SK-N-SH (cell line): ENCODE data around the gene LRP11. TPM values are rescaled to one million over a fixed set of nuclear protein-coding genes. Genes with fewer than 3 reads are reported as not detected.

Experiments used
- CTCF ChIA-PET: fragments of 300-600, 350-600 bp; formaldehyde crosslinking; extraction: SDS; loops from one replicate; lab custom pipeline; 2021; lab: Yijun Ruan, JAX
- POLR2A ChIA-PET: fragments of 350-600 bp; sonication (Branson Sonifier 250); formaldehyde crosslinking; extraction: SDS; loops from one replicate; lab custom pipeline; 2020; ENCODE audit warnings: antibody characterized with exemption, inconsistent platforms; lab: Yijun Ruan, JAX
- DNase-seq: peaks from one replicate; pipeline ENCODE4 v3.0.0; 2012
- H2AFZ ChIP-seq: fragments of 200-600 bp; sonication (generic); 2 replicates; pipeline ENCODE4 v1.8.1; 2016; ENCODE audit warnings: antibody characterized with exemption, mild to moderate bottlenecking, low read depth
- H3F3A ChIP-seq: fragments of 200-600 bp; sonication (generic); replicated peaks from 2 replicates; pipeline ENCODE3; 2016; ENCODE audit warnings: antibody characterized with exemption, mild to moderate bottlenecking; ENCODE audit not compliant: insufficient read depth
- H3K27ac ChIP-seq, 2 experiments: fragments of 200-500 bp in 1 of 2; fragments of 200-600 bp in 1 of 2; sonication (Bioruptor generic) in 1 of 2; sonication (generic), shearing (Covaris generic) in 1 of 2; 2 replicates each; pipeline versions ENCODE4 v1.5.1 to v1.6.1; 2014 to 2016; ENCODE audit warnings: low read depth in 2 of 2, inconsistent platforms in 1 of 2, low read length in 1 of 2, mild to moderate bottlenecking in 1 of 2, mixed read lengths in 1 of 2
- H3K27me3 ChIP-seq: fragments of 200-600 bp; sonication (generic), shearing (Covaris generic); 2 replicates; pipeline ENCODE4 v1.6.1; 2016; ENCODE audit warnings: mixed run types; ENCODE audit not compliant: insufficient read depth
- H3K36me3 ChIP-seq, 2 experiments: fragments of 200-500 bp in 1 of 2; fragments of 200-600 bp in 1 of 2; sonication (Bioruptor generic) in 1 of 2; sonication (generic) in 1 of 2; replicated peaks in 1 of 2; 2 replicates each; pipeline versions ENCODE3 to v1.5.1; 2014 to 2016; ENCODE audit warnings: low read length in 1 of 2, mild to moderate bottlenecking in 1 of 2; ENCODE audit not compliant: insufficient read depth in 2 of 2, control insufficient read depth in 1 of 2
- H3K4me1 ChIP-seq, 2 experiments: fragments of 200-500 bp in 1 of 2; fragments of 200-600 bp in 1 of 2; sonication (Bioruptor generic) in 1 of 2; sonication (generic), shearing (Covaris generic) in 1 of 2; 2 replicates each; pipeline versions ENCODE4 v1.5.1 to v1.6.1; 2014 to 2016; ENCODE audit warnings: low read depth in 1 of 2, low read length in 1 of 2, mixed run types in 1 of 2; ENCODE audit not compliant: insufficient read depth in 2 of 2, control insufficient read depth in 1 of 2
- H3K4me2 ChIP-seq: fragments of 200-600 bp; sonication (generic), shearing (Covaris generic); 2 replicates; pipeline ENCODE4 v1.6.1; 2017; ENCODE audit warnings: mixed run types
- H3K4me3 ChIP-seq, 2 experiments: fragments of 200-500 bp in 1 of 2; fragments of 200-600 bp in 1 of 2; sonication (Bioruptor generic) in 1 of 2; sonication (generic), shearing (Covaris generic) in 1 of 2; 2 replicates each; pipeline versions ENCODE4 v1.5.1 to v1.8.1; 2014 to 2016; ENCODE audit warnings: low read depth in 2 of 2, inconsistent platforms in 1 of 2, low read length in 1 of 2, mild to moderate bottlenecking in 1 of 2, mixed read lengths in 1 of 2, moderate library complexity in 1 of 2
- H3K79me2 ChIP-seq: fragments of 200-600 bp; sonication (generic); 2 replicates; pipeline ENCODE4 v1.8.1; 2017; ENCODE audit warnings: mild to moderate bottlenecking; ENCODE audit not compliant: insufficient read depth
- H3K9ac ChIP-seq: fragments of 200-600 bp; sonication (generic); 2 replicates; pipeline ENCODE4 v1.6.1; 2017; ENCODE audit warnings: mixed run types
- H3K9me2 ChIP-seq: fragments of 200-600 bp; sonication (generic); 2 replicates; pipeline ENCODE4 v1.6.1; 2017; ENCODE audit warnings: mixed run types
- H3K9me3 ChIP-seq: fragments of 200-600 bp; sonication (generic); 2 replicates; pipeline ENCODE4 v1.6.1; 2017; ENCODE audit warnings: mixed run types, mild to moderate bottlenecking, moderate library complexity
- H4K20me1 ChIP-seq: fragments of 200-600 bp; sonication (generic); 2 replicates; pipeline ENCODE4 v1.6.1; 2017; ENCODE audit warnings: mild to moderate bottlenecking, mixed run types; ENCODE audit not compliant: insufficient read depth
- CHD2 ChIP-seq: fragments of 150-350 bp; IDR thresholded peaks from 2 replicates; pipeline ENCODE4 v1.6.1; 2018; ENCODE audit warnings: low read length; ENCODE audit not compliant: partially characterized antibody
- ELF1 ChIP-seq: IDR thresholded peaks from 2 replicates; pipeline ENCODE4 v1.4.0; 2012
- EP300 ChIP-seq, 2 experiments: IDR thresholded peaks; 2 replicates each; pipeline versions ENCODE4 v1.4.0 to v1.6.1; 2012; ENCODE audit warnings: borderline replicate concordance in 1 of 2, low read depth in 1 of 2, low read length in 1 of 2
- FOSL2 ChIP-seq: IDR thresholded peaks from 2 replicates; pipeline ENCODE4 v1.4.0; 2012; ENCODE audit warnings: low read depth, mild to moderate bottlenecking, moderate library complexity, borderline replicate concordance
- GABPA ChIP-seq: IDR thresholded peaks from 2 replicates; pipeline ENCODE4 v1.4.0; 2012; ENCODE audit warnings: low read depth, mild to moderate bottlenecking
- GATA2 ChIP-seq: sonication (generic); formaldehyde crosslinking; IDR thresholded peaks from 2 replicates; pipeline ENCODE4 v1.5.0; 2020; ENCODE audit warnings: mild to moderate bottlenecking, missing genetic modification reagents
- IRF3 ChIP-seq: fragments of 150-350 bp; IDR thresholded peaks from 2 replicates; pipeline ENCODE4 v1.6.1; 2016; ENCODE audit warnings: mild to moderate bottlenecking, low read depth, low read length
- JUND ChIP-seq: IDR thresholded peaks from 2 replicates; pipeline ENCODE4 v1.4.0; 2012
- POLR2AphosphoS5 ChIP-seq: IDR thresholded peaks from 2 replicates; pipeline ENCODE4 v1.6.1; 2012; ENCODE audit warnings: low read depth, low read length
- RAD21 ChIP-seq: IDR thresholded peaks from 2 replicates; pipeline ENCODE4 v1.6.1; 2012; ENCODE audit warnings: mild to moderate bottlenecking, low read length
- RXRA ChIP-seq: IDR thresholded peaks from 2 replicates; pipeline ENCODE4 v1.4.0; 2012; ENCODE audit warnings: low read depth, mild to moderate bottlenecking, borderline replicate concordance
- SIN3A ChIP-seq: IDR thresholded peaks from 2 replicates; pipeline ENCODE4 v1.6.1; 2012; ENCODE audit warnings: low read depth, mild to moderate bottlenecking, low read length, moderate library complexity, borderline replicate concordance
- TCF12 ChIP-seq: IDR thresholded peaks from 2 replicates; pipeline ENCODE4 v1.4.0; 2012
- USF2 ChIP-seq: fragments of 150-350 bp; IDR thresholded peaks from 2 replicates; pipeline ENCODE4 v1.6.1; 2017; ENCODE audit warnings: antibody characterized with exemption, low read length, low read depth, borderline replicate concordance
- YY1 ChIP-seq: IDR thresholded peaks from 2 replicates; pipeline ENCODE4 v1.4.0; 2012; ENCODE audit warnings: low read depth, mild to moderate bottlenecking
- WGBS: methylation state at CpG from one replicate; pipeline ENCODE4 v1.1.6; 2017; ENCODE audit warnings: low lambda C conversion rate; 5-methylcytosine and 5-hydroxymethylcytosine counted together
- polyA plus RNA-seq, 3 experiments: library from polyadenylated mRNA; depleted of rRNA; stranded (reverse); fragments of >200 nt; gene quantifications; 2 replicates each; pipeline ENCODE4 v1.2.3, GENCODE V29; 2012
- TF ChIP-seq, protein P1 (sequence below): IDR thresholded peaks from 2 replicates; pipeline ENCODE4 v1.4.0; 2012; ENCODE audit warnings: low read depth
- TF ChIP-seq, protein P2 (sequence below): fragments of 200-600 bp; sonication (generic); IDR thresholded peaks from 2 replicates; pipeline ENCODE4 v1.6.1; 2017; ENCODE audit warnings: antibody characterized with exemption, mild to moderate bottlenecking, moderate library complexity
- TF ChIP-seq, protein P3 (sequence below): IDR thresholded peaks from 2 replicates; pipeline ENCODE4 v1.4.0; 2012; ENCODE audit warnings: low read depth, borderline replicate concordance

The LRP11 gene
- polyA plus RNA-seq, 1 of the 3 experiments (the other 2 are of a cell fraction) = 25.0 TPM

GRCh38 chr6:149888093-149888492 lies 23.9 kb upstream of the LRP11 start:
- TF ChIP-seq RAD21 (no peak), TCF12 (no peak), GATA2 (no peak)
- Histone ChIP-seq H3K36me3 (no peaks in the 10 kb centered on the region), H3K4me1 (no peaks in the 10 kb centered on the region), H3F3A (no peaks in the 10 kb centered on the region), H3K9me3 (no peaks in the 10 kb centered on the region), H3K79me2 (no peaks in the 10 kb centered on the region), H3K9ac (no peak overlapping the region), H3K27ac (no peak overlapping the region), H4K20me1 (no peaks in the 10 kb centered on the region), H3K4me2 (no peak overlapping the region), H2AFZ (no peak overlapping the region), H3K9me2 (no peaks in the 10 kb centered on the region), H3K4me3 (no peak overlapping the region), H3K27me3 (no peaks in the 10 kb centered on the region)
- POLR2A ChIA-PET = no interaction called here
- 52% methylated on average over 5 of the region's 9 CpGs for WGBS
- CTCF ChIA-PET = no interaction called here
- no peak for DNase-seq

DNA sequence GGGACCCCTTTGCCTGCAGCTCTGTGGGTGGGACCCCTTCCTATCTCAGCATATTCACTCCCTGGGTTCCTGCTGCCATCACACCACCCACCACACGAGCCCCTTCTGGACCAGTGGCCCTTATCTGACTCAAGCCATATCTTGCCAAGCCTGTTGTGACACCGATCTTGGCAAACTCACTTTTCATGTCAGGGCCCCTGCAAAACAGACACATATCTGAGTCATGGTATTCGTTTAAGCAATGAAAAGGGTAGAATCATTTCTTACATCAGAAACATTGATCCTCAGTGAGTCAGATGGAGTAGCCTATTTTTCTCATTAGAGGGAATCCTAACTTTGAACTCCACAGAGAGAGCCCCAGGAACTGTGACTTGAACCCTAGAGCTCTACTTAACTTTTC lies 23.2 kb upstream of the LRP11 start:
- Histone ChIP-seq H3K4me2 (no peak overlapping the region), H3K27me3 (no peaks in the 10 kb centered on the region), H4K20me1 (no peaks in the 10 kb centered on the region), H3K36me3 (no peaks in the 10 kb centered on the region), H3K79me2 (no peaks in the 10 kb centered on the region), H3K4me1 (no peaks in the 10 kb centered on the region), H3K9ac (no peak overlapping the region), H2AFZ (no peak overlapping the region), H3K4me3 (no peak overlapping the region), H3K9me2 (no peaks in the 10 kb centered on the region), H3K9me3 (no peaks in the 10 kb centered on the region), H3F3A (no peaks in the 10 kb centered on the region), H3K27ac (no peak overlapping the region)
- ChIA-PET POLR2A (no interaction called here), CTCF (interaction anchor here (0.6 to 0.7 kb wide), 2 partner anchors 66 to 120 kb away, joined by 3 read pairs; no protein-coding TSS in a partner anchor)
- TF ChIP-seq JUND (no peak), FOSL2 (peak; percentile 3; the same call in 1 of the 2 replicates)
- 43% methylated on average over 3 of the region's 3 CpGs for WGBS
- no peak for DNase-seq

DNA sequence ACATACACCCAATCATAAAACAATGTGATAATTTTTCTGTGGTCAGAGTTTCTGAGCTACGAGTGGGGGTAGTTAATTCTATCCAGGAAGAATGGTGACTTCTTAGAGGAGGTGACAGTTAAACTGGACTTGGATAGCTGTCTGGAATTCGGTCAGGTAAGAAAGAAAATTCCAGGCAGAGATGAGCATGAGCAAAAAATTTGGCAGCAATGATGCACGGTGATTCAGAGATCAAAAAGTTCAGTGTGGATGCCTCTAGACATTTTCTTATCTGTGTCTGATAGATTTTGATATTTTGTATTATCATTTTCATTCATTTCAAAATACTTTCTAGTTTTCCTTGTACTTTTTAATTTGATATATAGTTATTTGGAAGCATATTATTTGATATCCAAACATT lies 21.7 kb upstream of the LRP11 start:
- H3K4me1 ChIP-seq = no peaks in the 10 kb centered on the region
- no peak for DNase-seq
- no peak overlapping the region for H3K9ac ChIP-seq
- no peaks in the 10 kb centered on the region for H3K36me3 ChIP-seq
- H2AFZ ChIP-seq = no peak overlapping the region
- no peak overlapping the region for H3K4me3 ChIP-seq
- CTCF ChIA-PET = interaction anchor here (0.9 kb wide), 2 partner anchors 14 to 162 kb away, joined by 3 read pairs; no protein-coding TSS in a partner anchor
- no peaks in the 10 kb centered on the region for H3K9me3 ChIP-seq
- no peaks in the 10 kb centered on the region for H4K20me1 ChIP-seq
- H3K4me2 ChIP-seq = no peak overlapping the region
- no peaks in the 10 kb centered on the region for H3K9me2 ChIP-seq
- no peaks in the 10 kb centered on the region for H3F3A ChIP-seq
- whole genome bisulfite sequencing = 69% methylated on average over 3 of the region's 3 CpGs
- no peaks in the 10 kb centered on the region for H3K79me2 ChIP-seq
- no peaks in the 10 kb centered on the region for H3K27me3 ChIP-seq
- no peak overlapping the region for H3K27ac ChIP-seq
- POLR2A ChIA-PET = no interaction called here
- no peak for TF ChIP-seq EP300 (IDR thresholded peaks at IDR 0.05; ENCODE audit: borderline replicate concordance in 1 of 2, low read depth in 1 of 2, low read length in 1 of 2)
- no peak for TF ChIP-seq RXRA
- TF ChIP-seq YY1 = no peak
- TF ChIP-seq, protein P1, sequence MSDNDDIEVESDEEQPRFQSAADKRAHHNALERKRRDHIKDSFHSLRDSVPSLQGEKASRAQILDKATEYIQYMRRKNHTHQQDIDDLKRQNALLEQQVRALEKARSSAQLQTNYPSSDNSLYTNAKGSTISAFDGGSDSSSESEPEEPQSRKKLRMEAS = no peak
- no peak for TF ChIP-seq POLR2AphosphoS5
- TF ChIP-seq, protein P2, sequence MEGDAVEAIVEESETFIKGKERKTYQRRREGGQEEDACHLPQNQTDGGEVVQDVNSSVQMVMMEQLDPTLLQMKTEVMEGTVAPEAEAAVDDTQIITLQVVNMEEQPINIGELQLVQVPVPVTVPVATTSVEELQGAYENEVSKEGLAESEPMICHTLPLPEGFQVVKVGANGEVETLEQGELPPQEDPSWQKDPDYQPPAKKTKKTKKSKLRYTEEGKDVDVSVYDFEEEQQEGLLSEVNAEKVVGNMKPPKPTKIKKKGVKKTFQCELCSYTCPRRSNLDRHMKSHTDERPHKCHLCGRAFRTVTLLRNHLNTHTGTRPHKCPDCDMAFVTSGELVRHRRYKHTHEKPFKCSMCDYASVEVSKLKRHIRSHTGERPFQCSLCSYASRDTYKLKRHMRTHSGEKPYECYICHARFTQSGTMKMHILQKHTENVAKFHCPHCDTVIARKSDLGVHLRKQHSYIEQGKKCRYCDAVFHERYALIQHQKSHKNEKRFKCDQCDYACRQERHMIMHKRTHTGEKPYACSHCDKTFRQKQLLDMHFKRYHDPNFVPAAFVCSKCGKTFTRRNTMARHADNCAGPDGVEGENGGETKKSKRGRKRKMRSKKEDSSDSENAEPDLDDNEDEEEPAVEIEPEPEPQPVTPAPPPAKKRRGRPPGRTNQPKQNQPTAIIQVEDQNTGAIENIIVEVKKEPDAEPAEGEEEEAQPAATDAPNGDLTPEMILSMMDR = no peak
- TF ChIP-seq IRF3 = no peak
- TF ChIP-seq, protein P3, sequence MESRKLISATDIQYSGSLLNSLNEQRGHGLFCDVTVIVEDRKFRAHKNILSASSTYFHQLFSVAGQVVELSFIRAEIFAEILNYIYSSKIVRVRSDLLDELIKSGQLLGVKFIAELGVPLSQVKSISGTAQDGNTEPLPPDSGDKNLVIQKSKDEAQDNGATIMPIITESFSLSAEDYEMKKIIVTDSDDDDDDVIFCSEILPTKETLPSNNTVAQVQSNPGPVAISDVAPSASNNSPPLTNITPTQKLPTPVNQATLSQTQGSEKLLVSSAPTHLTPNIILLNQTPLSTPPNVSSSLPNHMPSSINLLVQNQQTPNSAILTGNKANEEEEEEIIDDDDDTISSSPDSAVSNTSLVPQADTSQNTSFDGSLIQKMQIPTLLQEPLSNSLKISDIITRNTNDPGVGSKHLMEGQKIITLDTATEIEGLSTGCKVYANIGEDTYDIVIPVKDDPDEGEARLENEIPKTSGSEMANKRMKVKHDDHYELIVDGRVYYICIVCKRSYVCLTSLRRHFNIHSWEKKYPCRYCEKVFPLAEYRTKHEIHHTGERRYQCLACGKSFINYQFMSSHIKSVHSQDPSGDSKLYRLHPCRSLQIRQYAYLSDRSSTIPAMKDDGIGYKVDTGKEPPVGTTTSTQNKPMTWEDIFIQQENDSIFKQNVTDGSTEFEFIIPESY = no peak
- no peak for TF ChIP-seq GABPA
- TF ChIP-seq SIN3A = no peak
- TF ChIP-seq JUND = no peak
- TF ChIP-seq ELF1 = no peak
- TF ChIP-seq USF2 = no peak
- TF ChIP-seq FOSL2 = no peak
- TF ChIP-seq CHD2 = no peak
